Ovary (tissue), 3 donors: ENCODE results near the gene CKS1B.
"Not testable (repeated sequence)": the region's sequence is repeated elsewhere in the genome, so short reads cannot be mapped to it uniquely, and the experiment has no call there.

Experiments used
- CTCF ChIP-seq, 3 donors: fragments of 450-650 bp in 2 of 3; fragments of 200-600 bp in 1 of 3; IDR thresholded peaks; one replicate each; pipeline versions ENCODE4 v1.5.1 to v1.8.0; 2016 to 2022; ENCODE audit warnings: antibody characterized with exemption in 3 of 3, mild to moderate bottlenecking in 1 of 3
- POLR2A ChIP-seq: fragments of 450-650 bp; IDR thresholded peaks from one replicate; pipeline ENCODE4 v1.6.1; 2017; ENCODE audit warnings: antibody characterized with exemption, mild to moderate bottlenecking, moderate library complexity
- donor health status: DM: no; HTN: no; CAD: no.

GRCh38 chr1:154977762-154978161, 3.3 kb downstream of the CKS1B start:
- TF ChIP-seq POLR2A; CTCF (IDR thresholded peaks at IDR 0.05): not testable (repeated sequence)
